OCI-LY7 (cell line): ENCODE data around the gene SHQ1. TPM values are rescaled to one million over a fixed set of nuclear protein-coding genes. Genes with fewer than 3 reads are reported as not detected.

Experiments used
- BruUV-seq: library from RNA; stranded (reverse); fragments of 400-500 nt; replicated peaks from 2 replicates; lab custom pipeline; 2021; lab: Mats Ljungman, UMichigan
- CTCF ChIA-PET: fragments of 300-600 bp; sonication (Branson Sonifier 250); formaldehyde crosslinking; loops from one replicate; lab custom pipeline; 2022; ENCODE audit warnings: antibody characterized with exemption; ENCODE audit not compliant: unreplicated experiment; lab: Charles Lee
- POLR2A ChIA-PET: fragments of 300-600 bp; sonication (Branson Sonifier 250); formaldehyde crosslinking; loops from one replicate; lab custom pipeline; 2022; ENCODE audit warnings: antibody characterized with exemption; lab: Charles Lee
- DNase-seq: peaks from one replicate; pipeline ENCODE4 v3.0.0-alpha.2; 2015; ENCODE audit warnings: low spot score
- H2AFZ ChIP-seq: fragments of 200-600 bp; sonication (generic), shearing (Covaris generic); 2 replicates; pipeline ENCODE4 v1.6.1; 2014; ENCODE audit warnings: mild to moderate bottlenecking, antibody characterized with exemption, low read length, moderate library complexity
- H3K27ac ChIP-seq: fragments of 200-600 bp; sonication (generic); 2 replicates; pipeline ENCODE4 v1.5.1; 2014; ENCODE audit warnings: mixed run types, low read depth, mild to moderate bottlenecking, moderate library complexity, low read length, inconsistent platforms; ENCODE audit not compliant: poor library complexity, severe bottlenecking
- H3K36me3 ChIP-seq: fragments of 200-600 bp; sonication (generic); 2 replicates; pipeline ENCODE4 v1.6.1; 2014; ENCODE audit warnings: mild to moderate bottlenecking, antibody characterized with exemption, low read length, moderate library complexity, mixed read lengths; ENCODE audit not compliant: insufficient read depth
- H3K4me1 ChIP-seq: fragments of 200-600 bp; sonication (generic); 2 replicates; pipeline ENCODE4 v1.5.1; 2014; ENCODE audit warnings: mild to moderate bottlenecking, low read length; ENCODE audit not compliant: insufficient read depth, poor library complexity, severe bottlenecking
- H3K4me2 ChIP-seq: fragments of 200-600 bp; sonication (generic); 2 replicates; pipeline ENCODE4 v1.6.1; 2014; ENCODE audit warnings: mild to moderate bottlenecking, low read length
- H3K4me3 ChIP-seq: fragments of 200-600 bp; sonication (generic); 2 replicates; pipeline ENCODE4 v1.5.1; 2014; ENCODE audit warnings: mild to moderate bottlenecking, low read depth, low read length; ENCODE audit not compliant: poor library complexity, severe bottlenecking
- H3K79me2 ChIP-seq: fragments of 200-600 bp; sonication (generic); 2 replicates; pipeline ENCODE4 v1.6.1; 2016; ENCODE audit warnings: low read depth, mild to moderate bottlenecking, low read length, moderate library complexity, mixed read lengths; ENCODE audit not compliant: insufficient read depth
- H3K9me2 ChIP-seq: fragments of 200-600 bp; sonication (generic); 2 replicates; pipeline ENCODE4 v1.6.1; 2016; ENCODE audit warnings: mild to moderate bottlenecking, low read length, mixed read lengths; ENCODE audit not compliant: insufficient read depth
- H3K9me3 ChIP-seq: fragments of 200-600 bp; sonication (generic); 2 replicates; pipeline ENCODE4 v1.6.1; 2014; ENCODE audit warnings: mild to moderate bottlenecking, mixed run types, low read length, mixed read lengths
- H4K20me1 ChIP-seq: fragments of 200-600 bp; sonication (generic); 2 replicates; pipeline ENCODE4 v1.6.1; 2014; ENCODE audit warnings: mild to moderate bottlenecking, antibody characterized with exemption, low read length, moderate library complexity, mixed read lengths; ENCODE audit not compliant: insufficient read depth
- EZH2phosphoT487 ChIP-seq: fragments of 200-600 bp; sonication (generic); IDR thresholded peaks from 2 replicates; pipeline ENCODE4 v1.6.1; 2018; ENCODE audit warnings: low read depth, borderline replicate concordance, mild to moderate bottlenecking, mixed run types, antibody characterized with exemption, low read length, moderate library complexity, mixed read lengths
- intact Hi-C: fragments of 100-400 bp; cut with micrococcal nuclease; formaldehyde crosslinking; loops from one replicate; pipeline ENCODE4 v1.10.0; 2022; ENCODE audit not compliant: unreplicated experiment
- total RNA-seq, 2 experiments: library from RNA; depleted of rRNA in 1 of 2; stranded (reverse); fragments of >200 nt in 1 of 2; shearing (Covaris generic) in 1 of 2; gene quantifications; 2 replicates each; pipeline ENCODE4 v1.2.3, GENCODE V29; 2014 to 2022
- TF ChIP-seq, protein P1 (sequence below): fragments of 200-600 bp; sonication (generic); conservative IDR thresholded peaks from 2 replicates; pipeline ENCODE4 v1.5.1; 2014; ENCODE audit warnings: mild to moderate bottlenecking, antibody characterized with exemption, low read length, moderate library complexity, mixed read lengths

Gene SHQ1
- total RNA-seq, 2 experiments from 2014 or later = 19.7 to 34.9 TPM

DNA sequence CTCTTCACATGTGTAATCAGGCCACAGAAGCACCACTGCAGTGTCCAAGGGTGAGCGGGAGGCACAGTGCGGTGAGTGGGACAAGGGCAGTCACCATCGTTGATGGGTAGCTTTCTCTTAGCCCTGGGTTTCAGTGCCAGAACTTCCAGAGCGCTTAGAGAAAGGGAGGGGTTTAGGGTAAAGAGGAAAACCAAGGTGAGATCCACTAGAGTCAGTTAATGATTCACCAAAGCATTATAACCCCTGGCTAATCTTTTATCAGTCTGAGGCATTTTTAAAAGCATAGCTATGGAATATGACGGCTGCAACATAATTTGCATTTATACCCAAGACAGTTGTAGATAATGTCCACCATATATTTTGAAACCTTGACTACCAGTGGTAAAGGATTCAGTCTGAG lies 94.8 kb downstream of the SHQ1 start:
- DNase-seq = no peak
- BruUV-seq = no TSS peak
- H3K4me3 ChIP-seq = no peak overlapping the region
- H3K79me2 ChIP-seq = no peaks in the 10 kb centered on the region
- no peaks in the 10 kb centered on the region for H3K9me3 ChIP-seq
- peaks cover 3% of the 10 kb centered on the region for H3K36me3 ChIP-seq
- no peak overlapping the region for H3K27ac ChIP-seq
- CTCF ChIA-PET = no interaction called here
- H4K20me1 ChIP-seq = peaks cover 5% of the 10 kb centered on the region; the same call in 1 of the 2 replicates
- POLR2A ChIA-PET = interaction anchor here (0.6 to 1.7 kb wide), 4 partner anchors 15 to 534 kb away, joined by 3 to 6 read pairs (median 3); no protein-coding TSS in a partner anchor
- H2AFZ ChIP-seq = no peak overlapping the region
- TF ChIP-seq, protein P1, sequence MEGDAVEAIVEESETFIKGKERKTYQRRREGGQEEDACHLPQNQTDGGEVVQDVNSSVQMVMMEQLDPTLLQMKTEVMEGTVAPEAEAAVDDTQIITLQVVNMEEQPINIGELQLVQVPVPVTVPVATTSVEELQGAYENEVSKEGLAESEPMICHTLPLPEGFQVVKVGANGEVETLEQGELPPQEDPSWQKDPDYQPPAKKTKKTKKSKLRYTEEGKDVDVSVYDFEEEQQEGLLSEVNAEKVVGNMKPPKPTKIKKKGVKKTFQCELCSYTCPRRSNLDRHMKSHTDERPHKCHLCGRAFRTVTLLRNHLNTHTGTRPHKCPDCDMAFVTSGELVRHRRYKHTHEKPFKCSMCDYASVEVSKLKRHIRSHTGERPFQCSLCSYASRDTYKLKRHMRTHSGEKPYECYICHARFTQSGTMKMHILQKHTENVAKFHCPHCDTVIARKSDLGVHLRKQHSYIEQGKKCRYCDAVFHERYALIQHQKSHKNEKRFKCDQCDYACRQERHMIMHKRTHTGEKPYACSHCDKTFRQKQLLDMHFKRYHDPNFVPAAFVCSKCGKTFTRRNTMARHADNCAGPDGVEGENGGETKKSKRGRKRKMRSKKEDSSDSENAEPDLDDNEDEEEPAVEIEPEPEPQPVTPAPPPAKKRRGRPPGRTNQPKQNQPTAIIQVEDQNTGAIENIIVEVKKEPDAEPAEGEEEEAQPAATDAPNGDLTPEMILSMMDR = no peak
- no peak for TF ChIP-seq EZH2phosphoT487
- intact Hi-C loops = loop anchor here (10.0 kb wide), 2 partner anchors 241 to 309 kb away; partner anchors contain the start of genes PPP4R2 and RYBP
- no peak overlapping the region for H3K4me2 ChIP-seq
- no peaks in the 10 kb centered on the region for H3K9me2 ChIP-seq
- peaks cover 56% of the 10 kb centered on the region for H3K4me1 ChIP-seq

DNA sequence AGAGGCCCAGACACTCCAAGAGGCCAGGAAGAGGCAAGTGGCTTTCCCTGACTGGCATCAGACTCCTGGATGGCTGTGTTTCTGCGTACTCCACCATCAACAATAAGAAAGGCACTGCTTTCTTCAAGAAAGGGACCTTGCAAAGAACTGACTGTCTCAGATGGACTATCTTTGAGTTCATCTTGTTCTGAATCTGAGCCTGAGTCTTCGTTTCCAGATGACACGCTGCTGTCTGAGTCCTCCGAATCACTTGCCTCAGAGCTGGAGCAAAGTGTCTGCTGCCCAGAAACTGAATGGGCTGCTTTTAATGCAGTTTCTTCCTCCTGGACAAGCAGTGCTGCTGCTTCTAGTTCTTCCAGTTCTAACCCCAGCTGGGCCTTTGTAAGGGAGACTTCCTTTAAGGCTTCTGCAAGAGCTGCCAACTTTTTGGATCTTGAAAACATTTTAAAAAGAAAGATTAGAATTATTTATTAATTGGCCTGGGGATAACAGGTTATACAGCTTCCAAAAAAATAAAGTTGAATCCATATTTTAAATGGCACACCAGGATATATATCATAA lies 97.8 kb downstream of the SHQ1 start:
- ChIA-PET POLR2A (interaction anchor here (0.7 to 1.3 kb wide), 2 partner anchors 64 to 886 kb away, joined by 3 read pairs; no protein-coding TSS in a partner anchor), CTCF (no interaction called here)
- no TSS peak for BruUV-seq
- Histone ChIP-seq H3K79me2 (no peaks in the 10 kb centered on the region), H3K4me2 (no peak overlapping the region), H3K9me3 (no peaks in the 10 kb centered on the region), H4K20me1 (no peaks in the 10 kb centered on the region), H3K36me3 (peaks cover 3% of the 10 kb centered on the region), H3K9me2 (no peaks in the 10 kb centered on the region), H3K4me3 (no peak overlapping the region), H3K4me1 (peaks cover 28% of the 10 kb centered on the region), H3K27ac (no peak overlapping the region), H2AFZ (no peak overlapping the region)
- intact Hi-C loops = loop anchor here (10.0 kb wide), 2 partner anchors 244 to 306 kb away; partner anchors contain the start of genes PPP4R2 and RYBP
- TF ChIP-seq EZH2phosphoT487 = no peak
- TF ChIP-seq, protein P1 = no peak
- DNase-seq = peak; percentile 13

DNA sequence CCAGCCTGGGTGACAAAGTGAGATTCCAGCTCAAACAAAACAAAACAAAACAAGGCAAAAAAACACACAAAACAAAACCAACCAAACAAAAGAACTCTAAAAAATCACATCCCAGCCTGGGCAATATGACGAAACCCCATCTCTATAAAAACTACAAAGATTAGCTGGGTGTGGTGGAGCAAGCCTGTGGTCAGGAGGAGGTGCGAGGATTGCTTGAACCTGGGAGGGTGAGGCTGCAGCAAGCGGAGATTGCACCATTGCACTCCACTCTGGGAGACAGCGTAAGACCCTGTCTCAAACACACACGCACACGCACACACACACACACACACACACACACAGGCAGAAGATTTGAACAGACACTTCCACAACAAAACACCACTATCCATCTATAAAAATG lies 99.6 kb downstream of the SHQ1 start:
- H3K4me3 ChIP-seq = no peak overlapping the region
- H2AFZ ChIP-seq = no peak overlapping the region
- no TSS peak for BruUV-seq
- no peaks in the 10 kb centered on the region for H3K79me2 ChIP-seq
- intact Hi-C loops = no loop called here
- H3K4me2 ChIP-seq = no peak overlapping the region
- ChIA-PET POLR2A (interaction anchor here (0.6 to 0.7 kb wide), 3 partner anchors 9 to 685 kb away, joined by 3 to 5 read pairs (median 3); no protein-coding TSS in a partner anchor), CTCF (no interaction called here)
- peaks cover 28% of the 10 kb centered on the region for H3K4me1 ChIP-seq
- DNase-seq = no peak
- no peaks in the 10 kb centered on the region for H4K20me1 ChIP-seq
- peaks cover 3% of the 10 kb centered on the region for H3K36me3 ChIP-seq
- H3K9me2 ChIP-seq = no peaks in the 10 kb centered on the region
- TF ChIP-seq EZH2phosphoT487 = no peak
- TF ChIP-seq, protein P1 = no peak
- no peak overlapping the region for H3K27ac ChIP-seq
- H3K9me3 ChIP-seq = no peaks in the 10 kb centered on the region
